Right kidney (tissue), 1 donor: ENCODE results near the gene ZMYND8.
"Not testable (repeated sequence)": the region's sequence is repeated elsewhere in the genome, so short reads cannot be mapped to it uniquely, and the experiment has no call there.

Experiments used
- DNase-seq: peaks from one replicate; pipeline ENCODE4 v3.0.0-alpha.2; 2016

Gene ZMYND8

DNA sequence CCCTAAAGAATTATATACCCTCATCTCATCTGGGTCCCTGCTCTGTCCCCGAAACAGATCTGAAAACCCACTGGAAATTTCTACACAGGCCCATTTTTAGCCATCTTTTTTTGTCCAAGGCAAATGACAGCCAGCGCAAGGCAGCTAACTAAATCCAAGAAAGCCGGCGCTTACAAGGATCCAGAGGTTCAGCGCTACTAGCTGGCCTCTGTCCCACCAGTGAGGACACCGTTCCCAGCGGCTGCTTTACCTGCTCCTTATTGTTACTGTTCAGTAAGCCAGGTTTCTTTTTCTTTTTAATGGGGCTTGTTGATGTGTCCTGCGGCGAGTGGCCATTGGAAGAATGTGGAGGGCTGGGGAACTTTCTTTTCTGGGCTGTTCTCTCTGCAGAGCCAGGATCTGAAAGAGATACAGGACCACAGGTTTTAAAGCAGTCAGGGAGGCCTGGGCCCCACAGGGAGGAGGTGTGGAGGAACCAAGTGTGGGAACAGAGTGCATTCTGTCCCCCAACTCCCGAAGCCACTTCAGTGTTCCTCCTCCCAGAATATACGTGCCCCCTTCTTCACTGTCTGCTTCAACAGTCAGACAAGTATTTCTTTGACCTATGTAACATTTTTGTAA lies 46.6 kb downstream of the ZMYND8 start:
- no peak for DNase-seq

DNA sequence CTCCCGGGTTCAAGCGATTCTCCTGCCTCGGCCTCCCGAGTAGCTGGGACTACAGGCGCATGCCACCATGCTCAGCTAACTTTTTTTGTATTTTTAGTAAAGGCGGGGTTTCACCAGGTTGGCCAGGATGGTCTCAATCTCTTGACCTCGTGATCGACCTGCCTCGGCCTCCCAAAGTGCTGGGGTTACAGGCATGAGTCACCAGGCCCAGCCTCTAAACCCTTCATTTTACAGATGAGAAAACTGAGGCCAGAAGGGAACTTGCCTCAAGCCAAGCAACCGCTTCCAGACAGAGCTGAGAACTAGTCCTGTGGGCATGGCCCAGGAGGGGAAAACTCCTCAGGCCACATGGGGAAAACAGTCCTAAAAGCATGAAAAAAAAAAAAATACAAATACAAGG lies 47.1 kb downstream of the ZMYND8 start:
- DNase-seq: no peak

- not testable (repeated sequence) for DNase-seq
Observed at GRCh38 chr20:47307569-47307968, 48.9 kb downstream of the ZMYND8 start.

DNA sequence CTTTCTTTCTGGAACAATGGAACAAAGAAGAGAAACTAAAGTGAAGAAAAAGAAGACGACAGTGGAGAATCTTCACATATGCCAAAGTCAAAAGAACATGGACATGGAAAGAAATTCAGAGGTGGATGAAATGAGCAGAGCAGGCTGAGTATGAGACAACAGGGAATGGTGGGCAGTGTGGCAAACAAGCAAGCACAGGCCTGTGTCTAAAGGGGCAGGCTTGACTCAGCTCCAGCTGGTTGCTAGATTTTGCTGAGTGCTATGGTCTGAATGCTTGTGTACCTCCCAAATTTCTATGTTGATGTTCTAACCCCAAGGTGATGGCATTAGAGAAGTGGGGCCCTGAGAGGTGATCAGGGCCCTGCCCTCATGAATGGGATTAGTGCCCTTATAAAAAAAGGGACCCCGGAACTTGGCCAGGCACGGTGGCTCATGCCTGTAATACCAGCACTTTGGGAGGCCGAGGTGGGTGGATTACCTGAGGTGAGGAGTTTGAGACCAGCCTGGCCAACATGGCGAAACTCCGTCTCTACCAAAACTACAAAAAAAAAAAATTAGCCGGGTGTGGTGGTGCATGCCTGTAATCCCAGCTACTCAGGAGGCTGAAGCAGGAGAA lies 49.6 kb downstream of the ZMYND8 start:
- DNase-seq: no peak

- no peak for DNase-seq
Observed at GRCh38 chr20:47306095-47306494, 50.4 kb downstream of the ZMYND8 start.

DNA sequence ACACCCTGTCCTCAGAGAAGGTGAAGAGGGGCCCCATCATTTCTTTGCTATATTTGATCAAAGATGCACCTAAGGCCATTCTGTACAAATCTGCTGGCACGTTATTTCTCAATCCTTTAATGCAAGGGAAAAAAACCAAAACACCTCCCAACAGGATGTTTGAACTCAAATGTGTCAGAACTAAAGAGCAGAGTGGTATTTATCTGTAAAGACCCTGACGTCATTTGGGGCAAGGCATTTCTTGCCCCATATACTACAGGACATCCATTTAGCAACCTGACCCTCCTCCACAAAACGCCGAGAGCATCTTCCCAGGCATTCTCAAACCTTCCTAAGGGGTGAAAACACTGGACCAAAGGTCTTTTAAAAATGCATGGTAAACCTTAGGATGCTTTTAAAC lies 50.8 kb downstream of the ZMYND8 start:
- no peak for DNase-seq

- no peak for DNase-seq
Observed at GRCh38 chr20:47304287-47304686, 52.2 kb downstream of the ZMYND8 start.

DNA sequence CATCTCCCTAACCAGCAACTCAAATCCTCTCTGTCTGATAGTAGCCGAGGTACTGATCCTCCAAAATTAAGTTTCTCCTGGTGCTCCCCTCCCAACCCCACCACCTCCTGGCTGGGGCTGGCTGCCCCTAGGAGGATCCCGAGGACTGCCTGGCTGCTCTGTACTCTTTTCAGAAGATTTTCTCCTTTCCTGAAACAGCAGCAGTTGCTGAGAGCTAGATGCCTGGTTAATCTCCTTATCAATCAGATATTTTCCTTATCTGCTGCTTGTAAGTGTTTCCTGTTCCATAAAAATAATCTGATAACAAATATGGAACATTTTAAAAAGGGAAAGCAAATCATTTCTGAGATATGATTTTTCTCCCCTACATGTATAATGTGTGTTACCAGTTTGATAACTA lies 52.8 kb downstream of the ZMYND8 start:
- no peak for DNase-seq

DNA sequence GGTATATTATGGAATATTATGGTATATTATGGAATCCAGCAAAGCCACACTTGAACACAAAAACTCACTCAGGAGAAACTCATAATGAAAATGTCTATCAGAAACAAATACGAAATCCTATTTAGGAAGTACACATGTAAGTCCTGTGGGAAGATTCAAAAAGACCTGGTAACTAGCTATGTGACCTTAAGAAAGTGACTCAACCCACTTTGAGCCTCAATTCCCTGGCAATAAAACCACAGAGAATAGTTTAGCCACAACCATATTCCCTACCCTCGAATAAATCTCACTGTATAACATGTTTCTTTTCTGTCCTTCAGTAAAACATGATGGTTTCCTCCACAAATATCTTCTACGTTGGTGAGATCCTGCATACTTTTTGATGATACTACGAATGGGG lies 56.4 kb downstream of the ZMYND8 start:
- DNase-seq: no peak

- no peak for DNase-seq
Observed at GRCh38 chr20:47298624-47299023, 57.9 kb downstream of the ZMYND8 start.

- DNase-seq: no peak
Observed at GRCh38 chr20:47297746-47298145, 58.8 kb downstream of the ZMYND8 start.

- no peak for DNase-seq
Observed at GRCh38 chr20:47296950-47297349, 59.5 kb downstream of the ZMYND8 start.

- DNase-seq: no peak
Observed at GRCh38 chr20:47295921-47296426, 60.5 kb downstream of the ZMYND8 start.

GRCh38 chr20:47295129-47295813 lies 61.2 kb downstream of the ZMYND8 start:
- DNase-seq: no peak

- no peak for DNase-seq
Observed at GRCh38 chr20:47293631-47294030, 62.9 kb downstream of the ZMYND8 start.

GRCh38 chr20:47292581-47292980 lies 63.9 kb downstream of the ZMYND8 start:
- DNase-seq: no peak

DNA sequence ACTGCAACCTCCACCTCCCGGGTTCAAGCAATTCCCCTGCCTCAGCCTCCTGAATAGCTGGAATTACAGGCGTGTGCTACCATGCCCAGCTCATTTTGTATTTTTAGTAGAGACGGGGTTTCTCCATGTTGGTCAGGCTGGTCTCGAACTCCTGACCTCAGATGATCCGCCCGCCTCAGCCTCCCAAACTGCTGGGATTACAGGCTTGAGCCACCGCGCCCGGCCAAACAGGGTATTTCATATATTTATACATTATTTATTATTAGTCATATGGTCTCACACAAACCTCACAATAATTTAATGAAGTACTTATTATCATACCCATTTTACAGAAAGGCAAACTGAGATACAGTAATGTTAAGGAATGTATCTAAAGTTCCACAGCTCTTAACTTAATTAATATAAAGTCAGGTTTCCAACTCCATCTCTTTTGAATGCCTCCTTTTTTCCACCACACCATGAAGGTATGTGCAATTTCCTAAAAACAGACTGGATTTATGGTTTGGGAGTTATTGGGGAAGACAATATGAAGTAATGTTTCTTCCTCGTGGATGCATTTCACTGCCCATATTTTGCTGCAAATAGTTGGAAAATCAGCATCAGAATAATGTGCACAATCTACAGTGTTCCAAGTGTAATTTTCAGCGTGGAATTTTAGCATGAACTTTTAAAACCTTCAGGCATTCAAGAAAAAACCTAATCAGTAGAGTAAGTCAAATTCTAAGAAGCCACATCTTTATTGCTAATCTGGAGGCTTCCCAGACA lies 65.7 kb downstream of the ZMYND8 start:
- DNase-seq: no peak

- no peak for DNase-seq
Observed at GRCh38 chr20:47290008-47290407, 66.5 kb downstream of the ZMYND8 start.

GRCh38 chr20:47289096-47289495 lies 67.4 kb downstream of the ZMYND8 start:
- no peak for DNase-seq

DNA sequence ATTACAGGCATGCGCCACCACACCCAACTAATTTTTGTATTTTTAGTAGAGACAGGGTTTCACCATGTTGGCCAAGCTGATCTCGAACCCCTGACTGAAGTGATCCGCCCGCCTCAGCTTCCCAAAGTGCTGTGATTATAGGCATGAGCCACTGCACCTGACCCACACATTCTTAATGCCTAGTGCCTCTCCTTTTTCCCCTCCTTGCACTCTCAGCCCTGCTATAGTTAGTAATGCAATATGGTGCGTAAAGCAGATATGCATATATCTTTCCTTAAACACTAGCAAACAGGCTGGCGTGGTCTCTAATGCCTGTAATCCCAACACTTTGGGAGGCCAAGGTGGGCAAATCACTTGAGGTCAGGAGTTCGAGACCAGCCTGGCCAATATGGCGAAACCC lies 68.0 kb downstream of the ZMYND8 start:
- DNase-seq: not testable (repeated sequence)

GRCh38 chr20:47287609-47288144 lies 68.8 kb downstream of the ZMYND8 start:
- DNase-seq: no peak

GRCh38 chr20:47286681-47287080 lies 69.8 kb downstream of the ZMYND8 start:
- no peak for DNase-seq

DNA sequence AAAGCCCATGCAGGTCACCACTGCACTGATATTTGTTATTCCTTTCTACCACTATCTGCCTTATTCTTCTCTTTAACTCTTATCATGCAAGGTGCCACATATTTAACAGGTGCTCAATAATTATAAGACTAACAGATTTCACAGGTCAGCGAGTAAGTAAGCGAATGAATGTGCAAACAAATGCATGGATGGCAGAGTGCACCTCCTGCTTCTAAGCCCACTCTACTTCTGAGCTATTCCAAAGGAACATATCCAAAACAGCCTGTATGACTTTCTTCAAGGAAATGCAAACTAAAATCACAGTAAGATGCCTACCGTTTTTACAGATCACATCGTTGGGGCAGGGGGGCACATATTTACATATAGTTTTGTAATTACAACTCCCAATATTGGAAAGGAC lies 71.3 kb downstream of the ZMYND8 start:
- DNase-seq: no peak
